HG03520 (cell line): Measurements from ENCODE around the gene RAB39A.
A peak's percentile ranks its signal among the peaks of the same experiment; 100 is the strongest.

Experiments
- ATAC-seq: cut with Tn5 transposase; IDR thresholded peaks from one replicate; pipeline ENCODE4 v1.9.1; 2021; ENCODE audit warnings: mild to moderate bottlenecking, moderate library complexity; ENCODE audit not compliant: unreplicated experiment

The RAB39A gene

DNA sequence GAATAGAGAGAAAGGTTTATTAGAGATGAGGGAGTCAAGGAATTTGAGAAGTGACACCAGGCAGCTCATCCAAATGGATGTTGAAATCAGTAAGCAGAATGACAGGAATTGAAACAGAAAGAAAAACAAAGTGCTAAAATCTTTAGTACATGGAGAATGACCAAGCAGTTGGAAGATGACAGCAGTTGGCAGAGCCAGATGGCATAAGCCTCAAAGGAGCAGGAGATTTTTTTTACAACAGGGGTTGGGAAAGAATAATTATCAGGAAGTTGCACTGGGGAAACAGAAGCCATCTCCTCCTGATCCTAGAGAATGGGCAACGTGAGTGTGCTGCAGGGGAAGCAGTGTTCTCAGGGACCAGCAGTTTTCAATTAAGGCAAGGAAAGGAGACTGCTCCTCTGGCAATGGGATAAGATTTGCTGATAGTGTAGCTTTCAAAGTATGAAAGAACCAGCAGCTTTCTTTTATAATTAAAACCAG, 28.9 kb downstream of the RAB39A start:
- ATAC-seq: no peak

DNA sequence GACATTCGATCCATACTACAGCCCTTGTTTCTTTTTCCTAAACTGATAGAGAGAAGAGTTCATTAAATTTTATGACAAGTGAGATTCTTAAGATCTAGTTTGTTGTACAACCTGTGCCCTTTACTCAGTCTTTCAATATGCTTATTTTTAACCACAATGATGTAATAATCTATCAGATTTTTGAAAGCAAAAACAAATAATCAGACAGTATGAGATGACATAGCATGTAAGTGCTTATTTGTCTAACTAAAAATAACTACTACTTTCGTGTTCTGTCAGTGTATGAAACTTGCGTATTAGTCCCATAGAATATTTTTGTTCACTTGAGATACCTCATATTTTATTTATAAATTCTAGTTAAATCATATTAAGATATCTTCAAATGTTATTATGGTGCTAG, 33.2 kb downstream of the RAB39A start:
- no peak for ATAC-seq

- no peak for ATAC-seq
Measured at GRCh38 chr11:107962181-107962580, 33.9 kb downstream of the RAB39A start.

DNA sequence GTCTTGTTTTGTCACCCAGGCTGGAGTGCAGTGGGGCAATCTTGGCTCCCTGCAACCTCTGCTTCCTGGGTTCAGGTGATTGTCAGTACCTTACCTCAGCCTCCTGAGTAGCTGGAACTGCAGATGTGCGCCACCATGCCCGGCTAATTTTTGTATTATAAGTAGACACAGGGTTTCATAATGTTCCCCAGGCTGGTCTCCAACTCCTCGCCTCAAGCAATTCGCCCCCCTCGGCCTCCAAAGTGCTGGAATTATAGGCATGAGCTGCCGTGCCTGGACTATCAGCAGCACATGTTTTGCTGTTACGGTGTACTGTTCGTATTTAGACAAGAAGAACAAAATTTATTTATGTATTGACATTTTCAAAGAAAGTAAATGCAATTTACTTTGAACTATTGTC, 34.8 kb downstream of the RAB39A start:
- ATAC-seq: no peak

DNA sequence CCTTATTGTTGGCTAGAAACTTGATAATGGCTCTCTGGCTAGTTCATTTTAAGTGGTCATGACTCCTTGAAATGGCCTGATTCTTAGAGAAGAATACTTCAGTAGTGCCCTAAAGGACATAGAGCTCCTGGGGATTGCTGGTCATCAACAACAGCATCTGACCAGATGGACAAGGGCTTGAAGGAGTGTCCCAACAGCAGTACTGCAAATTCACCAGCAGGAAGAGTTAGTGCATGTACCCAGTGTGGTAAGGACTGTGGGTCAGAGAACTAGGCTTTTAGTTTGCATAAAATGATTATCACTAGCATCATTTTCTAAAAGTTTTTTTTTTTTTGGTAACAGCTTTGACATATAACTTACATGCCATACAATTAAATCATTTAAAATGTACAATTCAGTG, 41.0 kb downstream of the RAB39A start:
- no peak for ATAC-seq

GRCh38 chr11:107970049-107970448, 41.8 kb downstream of the RAB39A start:
- no peak for ATAC-seq

GRCh38 chr11:107973641-107974040, 45.4 kb downstream of the RAB39A start:
- ATAC-seq: no peak

- peak; percentile 64 for ATAC-seq
Measured at GRCh38 chr11:107988397-107989158, 60.3 kb downstream of the RAB39A start.

DNA sequence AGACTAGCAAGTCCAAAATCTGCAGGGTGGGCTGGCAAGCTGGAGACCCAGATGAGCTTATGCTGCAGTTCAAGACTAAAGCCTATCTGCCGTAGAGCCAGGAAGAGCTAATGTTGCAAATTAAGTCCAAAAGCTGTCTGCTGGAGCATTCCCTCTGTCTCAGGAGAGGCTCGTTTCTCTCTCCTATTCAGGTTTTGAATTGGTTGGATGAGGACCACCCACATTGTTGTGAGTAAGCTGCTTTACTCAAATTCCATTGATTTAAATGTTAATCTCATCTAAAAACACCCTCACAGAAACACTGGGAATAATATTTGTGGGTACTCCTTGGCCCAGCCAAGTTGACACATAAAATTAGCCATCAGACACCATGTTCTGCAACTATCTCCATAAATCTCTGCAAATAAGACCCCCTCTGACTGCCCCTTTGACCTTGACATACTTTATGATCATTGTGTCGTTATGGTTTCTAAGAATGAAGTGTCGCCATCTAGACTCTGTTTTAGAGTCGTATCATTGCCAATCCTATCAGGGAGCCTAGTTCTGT, 63.7 kb downstream of the RAB39A start:
- no peak for ATAC-seq

GRCh38 chr11:107996006-107996776, 67.9 kb downstream of the RAB39A start:
- no peak for ATAC-seq

GRCh38 chr11:107998761-107999160, 70.5 kb downstream of the RAB39A start:
- ATAC-seq: no peak

- ATAC-seq: peak; percentile 95
Measured at GRCh38 chr11:107999759-108000455, 71.7 kb downstream of the RAB39A start.

GRCh38 chr11:108002476-108002875, 74.2 kb downstream of the RAB39A start:
- no peak for ATAC-seq

DNA sequence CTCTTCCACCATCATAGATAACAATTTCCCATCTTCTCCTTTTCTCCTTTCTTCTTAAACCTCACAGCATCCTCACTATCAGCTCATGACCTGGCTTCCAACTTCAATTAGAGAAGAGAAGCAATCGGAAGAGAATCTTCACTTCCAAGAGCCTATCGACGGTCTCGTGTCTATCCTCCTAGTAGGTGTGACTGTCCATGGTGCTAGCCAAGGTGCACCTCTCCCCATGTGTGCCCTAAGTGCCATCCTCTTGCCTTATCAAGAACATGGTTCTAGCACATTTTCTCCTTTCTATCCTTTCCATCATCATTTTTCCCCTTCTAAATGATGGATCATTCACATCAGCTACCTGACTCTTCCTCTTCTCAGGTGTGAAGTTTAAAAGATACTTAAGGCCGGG, 75.4 kb downstream of the RAB39A start:
- ATAC-seq: no peak

- ATAC-seq: no peak
Measured at GRCh38 chr11:108007819-108008218, 79.6 kb downstream of the RAB39A start.

- peak; percentile 89 for ATAC-seq
Measured at GRCh38 chr11:108008656-108009496, 80.6 kb downstream of the RAB39A start, which contains the start of gene CUL5. TSS of gene CUL5 (plus strand) at chr11:108008898. CDS start at chr11:108009349, 451 bp downstream.

GRCh38 chr11:108009497-108010370, 81.5 kb downstream of the RAB39A start:
- peak; percentile 2 for ATAC-seq

DNA sequence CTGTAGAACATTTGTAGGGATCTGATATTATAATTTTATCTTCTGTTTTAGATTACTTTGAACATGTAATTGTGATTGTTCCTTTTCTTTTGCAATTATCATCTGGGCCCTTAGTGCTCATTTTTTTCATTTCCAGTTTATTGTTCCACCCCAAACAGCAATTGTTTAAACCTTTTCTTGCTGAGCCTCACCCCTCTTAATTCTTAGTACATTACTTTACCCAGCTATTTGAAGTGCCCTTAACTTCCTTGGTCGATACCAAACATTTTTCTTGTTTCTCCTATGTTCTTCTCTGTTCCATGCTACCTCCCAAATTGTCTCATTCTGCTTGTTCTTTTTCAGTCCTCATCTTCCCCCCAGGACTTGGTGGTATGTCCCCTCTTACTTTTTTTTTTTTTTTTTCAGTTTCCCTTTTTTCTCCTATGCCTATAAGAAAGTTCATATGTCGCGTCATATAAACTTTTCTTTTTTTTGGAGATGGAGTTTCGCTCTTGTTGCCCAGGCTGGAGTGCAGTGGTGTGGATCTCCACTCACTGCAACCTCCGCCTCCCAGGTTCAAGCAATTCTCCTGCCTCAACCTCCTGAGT, 84.0 kb downstream of the RAB39A start:
- ATAC-seq: no peak
